Common myeloid progenitor, CD34-positive (primary cell): ENCODE data around the gene ZNRF2.

Experiments
- CTCF ChIA-PET: fragments of 350-600 bp; sonication (Branson Sonifier 250); formaldehyde crosslinking; loops from one replicate; lab custom pipeline; 2021; ENCODE audit warnings: antibody characterized with exemption; lab: Charles Lee
- POLR2A ChIA-PET: fragments of 350-600 bp; sonication (Branson Sonifier 250); formaldehyde crosslinking; loops from one replicate; lab custom pipeline; 2021; ENCODE audit warnings: antibody characterized with exemption; lab: Charles Lee
- DNase-seq, 3 donors: peaks; one replicate each; pipeline versions ENCODE4 v3.0.0 to v3.0.0-alpha.2; 2013
- H3K27ac ChIP-seq, 2 experiments: 1 replicate in 1 of 2; 2 replicates in 1 of 2; pipeline ENCODE4 v1.7.0; 2013; ENCODE audit warnings: inconsistent platforms in 2 of 2, low read length in 2 of 2, mild to moderate bottlenecking in 2 of 2, low read depth in 1 of 2, moderate library complexity in 1 of 2; ENCODE audit not compliant: severe bottlenecking in 2 of 2, insufficient read depth in 1 of 2, poor library complexity in 1 of 2
- H3K27me3 ChIP-seq, 5 experiments: replicated peaks in 2 of 5; 1 replicate in 3 of 5; 2 replicates in 2 of 5; pipeline versions ENCODE4 v1.6.1 to v1.7.0; 2013; ENCODE audit warnings: low read length in 4 of 5, mild to moderate bottlenecking in 2 of 5, moderate library complexity in 2 of 5, inconsistent platforms in 1 of 5; ENCODE audit not compliant: insufficient read depth in 5 of 5, control insufficient read depth in 4 of 5
- H3K36me3 ChIP-seq, 4 experiments: 1 replicate in 2 of 4; 2 replicates in 2 of 4; pipeline versions ENCODE4 v1.6.1 to v1.7.0; 2013; ENCODE audit warnings: low read length in 3 of 4, control low read depth in 1 of 4, mild to moderate bottlenecking in 1 of 4; ENCODE audit not compliant: control insufficient read depth in 4 of 4, insufficient read depth in 4 of 4
- H3K4me1 ChIP-seq, 4 experiments: 1 replicate in 3 of 4; 2 replicates in 1 of 4; pipeline versions ENCODE4 v1.6.1 to v1.7.1; 2013; ENCODE audit warnings: low read length in 3 of 4, mild to moderate bottlenecking in 3 of 4, control low read depth in 1 of 4, inconsistent platforms in 1 of 4, moderate library complexity in 1 of 4; ENCODE audit not compliant: control insufficient read depth in 4 of 4, insufficient read depth in 4 of 4; ENCODE audit errors: control extremely low read depth in 1 of 4
- H3K4me3 ChIP-seq, 7 experiments: 1 replicate in 4 of 7; 2 replicates in 3 of 7; pipeline versions ENCODE4 v1.5.1 to v1.7.0; 2013; ENCODE audit warnings: mild to moderate bottlenecking in 7 of 7, low read length in 6 of 7, moderate library complexity in 6 of 7, inconsistent platforms in 2 of 7, low read depth in 2 of 7, control low read depth in 1 of 7; ENCODE audit not compliant: insufficient read depth in 4 of 7, control insufficient read depth in 1 of 7; ENCODE audit errors: extremely low read depth in 1 of 7
- H3K9me3 ChIP-seq, 5 experiments: 1 replicate in 4 of 5; 2 replicates in 1 of 5; pipeline versions ENCODE4 v1.6.1 to v1.7.1; 2013; ENCODE audit warnings: low read length in 4 of 5, mild to moderate bottlenecking in 2 of 5, inconsistent platforms in 1 of 5, low read depth in 1 of 5, moderate library complexity in 1 of 5; ENCODE audit not compliant: control insufficient read depth in 4 of 5, insufficient read depth in 2 of 5; ENCODE audit errors: control extremely low read depth in 1 of 5
- WGBS: methylation state at CpG from one replicate; pipeline ENCODE4 v1.1.5; 2013; ENCODE audit not compliant: insufficient coverage; 5-methylcytosine and 5-hydroxymethylcytosine counted together

Gene ZNRF2

DNA sequence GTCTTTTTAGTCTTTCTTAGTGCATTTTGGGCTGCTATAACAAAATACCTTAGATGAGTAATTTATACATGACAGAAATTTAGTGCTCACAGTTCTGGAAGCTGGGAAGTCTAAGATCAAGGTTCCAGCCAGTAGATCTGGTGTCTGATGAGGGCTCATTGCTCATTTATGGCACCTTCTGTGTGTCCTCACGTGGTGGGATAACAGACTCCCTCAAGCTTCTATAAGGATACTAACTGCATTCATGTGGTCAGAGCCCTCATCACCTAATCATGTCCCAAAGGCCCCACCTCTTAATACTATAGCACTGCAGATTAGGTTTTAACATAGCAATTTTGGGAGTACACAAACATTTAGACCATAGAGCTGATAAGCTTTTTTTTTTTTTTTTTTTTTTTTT lies 80.4 kb downstream of the ZNRF2 start:
- ChIA-PET POLR2A (no interaction called here), CTCF (interaction anchor here (0.9 to 1.8 kb wide), 4 partner anchors 10 to 52 kb away, joined by 3 to 5 read pairs (median 4); no protein-coding TSS in a partner anchor)
- H3K4me1 ChIP-seq = peaks cover 0 to 2% (median 0%) of the 10 kb centered on the region in 4 experiments
- H3K4me3 ChIP-seq = no peak overlapping the region
- peaks cover 0 to 6% (median 2%) of the 10 kb centered on the region in 4 experiments for H3K36me3 ChIP-seq
- no peaks in the 10 kb centered on the region for H3K27me3 ChIP-seq
- no peak overlapping the region for H3K27ac ChIP-seq
- 100% methylated on average over 1 of the region's 1 CpG for WGBS
- no peak for DNase-seq
- H3K9me3 ChIP-seq = no peaks in the 10 kb centered on the region

GRCh38 chr7:30365621-30366020 lies 81.2 kb downstream of the ZNRF2 start:
- peaks cover 0 to 2% (median 0%) of the 10 kb centered on the region in 4 experiments for H3K4me1 ChIP-seq
- no peak for DNase-seq
- H3K27me3 ChIP-seq = no peaks in the 10 kb centered on the region
- WGBS = 100% methylated on average over 1 of the region's 3 CpGs
- CTCF ChIA-PET = interaction anchor here (1.1 to 1.5 kb wide), 2 partner anchors 12 to 14 kb away, joined by 3 to 5 read pairs; no protein-coding TSS in a partner anchor
- no peak overlapping the region for H3K27ac ChIP-seq
- POLR2A ChIA-PET = no interaction called here
- no peak overlapping the region for H3K4me3 ChIP-seq
- H3K9me3 ChIP-seq = no peaks in the 10 kb centered on the region
- H3K36me3 ChIP-seq = peaks cover 0 to 6% (median 2%) of the 10 kb centered on the region in 4 experiments

GRCh38 chr7:30366606-30367005 lies 82.2 kb downstream of the ZNRF2 start:
- POLR2A ChIA-PET = interaction anchor here (0.6 kb wide), 1 partner anchor 400 kb away, joined by 3 read pairs; no protein-coding TSS in a partner anchor
- no peak overlapping the region for H3K27ac ChIP-seq
- H3K27me3 ChIP-seq = no peaks in the 10 kb centered on the region
- H3K4me3 ChIP-seq = no peak overlapping the region
- peaks cover 1 to 8% (median 6%) of the 10 kb centered on the region in 4 experiments for H3K36me3 ChIP-seq
- CTCF ChIA-PET = interaction anchor here (1.1 kb wide), 1 partner anchor 11 kb away, joined by 3 read pairs; no protein-coding TSS in a partner anchor
- peaks cover 0 to 2% (median 0%) of the 10 kb centered on the region in 4 experiments for H3K4me1 ChIP-seq
- no peaks in the 10 kb centered on the region for H3K9me3 ChIP-seq
- no CpG with 5 or more reads among the region's 2 CpGs for WGBS
- no peak for DNase-seq

GRCh38 chr7:30367561-30367960 lies 83.2 kb downstream of the ZNRF2 start:
- H3K36me3 ChIP-seq = peaks cover 10 to 17% (median 11%) of the 10 kb centered on the region in 4 experiments
- H3K27ac ChIP-seq = no peak overlapping the region
- CTCF ChIA-PET = interaction anchor here (0.9 to 1.6 kb wide), 2 partner anchors 12 to 14 kb away, joined by 3 to 4 read pairs; no protein-coding TSS in a partner anchor
- POLR2A ChIA-PET = no interaction called here
- H3K4me3 ChIP-seq = no peak overlapping the region
- peaks cover 0 to 2% (median 0%) of the 10 kb centered on the region in 4 experiments for H3K4me1 ChIP-seq
- WGBS = no CpG with 5 or more reads among the region's 2 CpGs
- H3K27me3 ChIP-seq = no peaks in the 10 kb centered on the region
- no peaks in the 10 kb centered on the region for H3K9me3 ChIP-seq
- DNase-seq = no peak

DNA sequence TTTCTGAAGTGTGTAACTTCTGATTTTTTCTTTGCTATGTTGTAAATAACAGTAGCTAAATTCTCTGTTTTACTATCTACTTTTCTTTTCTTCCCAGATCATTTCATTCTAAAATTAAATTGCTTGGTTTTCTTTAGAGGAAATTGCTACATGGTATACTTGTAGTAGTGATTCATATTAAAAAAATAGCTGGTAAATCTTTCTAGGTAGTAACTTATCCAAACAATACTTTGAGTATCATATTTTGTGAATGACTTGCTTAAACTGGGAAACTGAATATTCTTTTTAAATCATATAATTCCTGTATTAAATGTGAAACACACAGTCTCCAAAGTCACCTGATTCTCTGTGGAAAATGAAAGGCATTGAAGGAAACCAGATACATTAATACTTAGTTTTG lies 85.5 kb downstream of the ZNRF2 start:
- H3K27me3 ChIP-seq = no peaks in the 10 kb centered on the region
- DNase-seq = no peak
- CTCF ChIA-PET = interaction anchor here (0.9 to 2.3 kb wide), 3 partner anchors 10 to 91 kb away, joined by 3 to 5 read pairs (median 3); no protein-coding TSS in a partner anchor
- no peak overlapping the region for H3K4me3 ChIP-seq
- no peaks in the 10 kb centered on the region for H3K4me1 ChIP-seq
- POLR2A ChIA-PET = no interaction called here
- no peaks in the 10 kb centered on the region for H3K9me3 ChIP-seq
- H3K27ac ChIP-seq = no peak overlapping the region
- H3K36me3 ChIP-seq = peaks cover 10 to 17% (median 11%) of the 10 kb centered on the region in 4 experiments

GRCh38 chr7:30371321-30371720 lies 86.9 kb downstream of the ZNRF2 start:
- no peak overlapping the region for H3K27ac ChIP-seq
- no peak for DNase-seq
- ChIA-PET CTCF (no interaction called here), POLR2A (no interaction called here)
- H3K27me3 ChIP-seq = no peaks in the 10 kb centered on the region
- H3K4me1 ChIP-seq = no peaks in the 10 kb centered on the region
- peaks cover 3 to 13% (median 11%) of the 10 kb centered on the region in 4 experiments for H3K36me3 ChIP-seq
- no peaks in the 10 kb centered on the region for H3K9me3 ChIP-seq
- H3K4me3 ChIP-seq = no peak overlapping the region
- 98% methylated on average over 4 of the region's 5 CpGs for WGBS

- POLR2A ChIA-PET = interaction anchor here (0.6 kb wide), 2 partner anchors 42 to 1542 kb away, joined by 3 read pairs; no protein-coding TSS in a partner anchor
- no peaks in the 10 kb centered on the region for H3K4me1 ChIP-seq
- WGBS = no CpG with 5 or more reads among the region's 1 CpG
- H3K36me3 ChIP-seq = no peaks in the 10 kb centered on the region
- H3K27me3 ChIP-seq = no peaks in the 10 kb centered on the region
- peaks cover 0 to 4% (median 0%) of the 10 kb centered on the region in 5 experiments for H3K9me3 ChIP-seq
- no peak overlapping the region for H3K27ac ChIP-seq
- CTCF ChIA-PET = interaction anchor here (1.0 kb wide), 1 partner anchor 12 kb away, joined by 3 read pairs; no protein-coding TSS in a partner anchor
- no peak overlapping the region for H3K4me3 ChIP-seq
- DNase-seq = no peak
These were observed 93.9 kb downstream of the ZNRF2 start for GRCh38 chr7:30378275-30378674.
